A673 (cell line): Measurements from ENCODE around the gene CSF3. TPM values are rescaled to one million over a fixed set of nuclear protein-coding genes. Genes with fewer than 3 reads are reported as not detected.
"Not testable (repeated sequence)": the region's sequence is repeated elsewhere in the genome, so short reads cannot be mapped to it uniquely, and the experiment has no call there.

Experiments
- BruUV-seq: library from RNA; stranded (reverse); fragments of 400-500 nt; replicated peaks from 2 replicates; lab custom pipeline; 2021; lab: Mats Ljungman, UMichigan
- CTCF ChIA-PET: fragments of 300-600 bp; sonication (Branson Sonifier 250); formaldehyde crosslinking; loops from one replicate; lab custom pipeline; 2022; ENCODE audit warnings: antibody characterized with exemption; lab: Charles Lee
- POLR2A ChIA-PET: fragments of 300-600 bp; sonication (Branson Sonifier 250); formaldehyde crosslinking; loops from one replicate; lab custom pipeline; 2022; ENCODE audit warnings: antibody characterized with exemption; ENCODE audit not compliant: low non-redundant PET; lab: Charles Lee
- DNase-seq: peaks from one replicate; pipeline ENCODE4 v3.0.0-alpha.2; 2015; ENCODE audit warnings: low spot score
- H3K27ac ChIP-seq: fragments of 200-600 bp; sonication (generic); 2 replicates; pipeline ENCODE4 v1.5.1; 2016; ENCODE audit warnings: mixed run types, low read depth, mild to moderate bottlenecking, mixed read lengths, antibody characterized with exemption, low read length; ENCODE audit not compliant: poor library complexity, severe bottlenecking
- H3K27me3 ChIP-seq: fragments of 200-600 bp; sonication (generic); replicated peaks from 2 replicates; pipeline ENCODE4 v1.6.1; 2017; ENCODE audit warnings: mixed run types, low read depth, mild to moderate bottlenecking, mixed read lengths, antibody characterized with exemption, low read length; ENCODE audit not compliant: insufficient read depth, poor library complexity
- H3K36me3 ChIP-seq: fragments of 200-600 bp; sonication (generic); 2 replicates; pipeline ENCODE4 v1.6.1; 2016; ENCODE audit warnings: mixed run types, mild to moderate bottlenecking, mixed read lengths, antibody characterized with exemption, low read length; ENCODE audit not compliant: insufficient read depth, poor library complexity, severe bottlenecking
- H3K4me1 ChIP-seq: fragments of 200-600 bp; sonication (generic); 2 replicates; pipeline ENCODE4 v1.6.1; 2017; ENCODE audit warnings: mixed run types, mild to moderate bottlenecking, mixed read lengths, antibody characterized with exemption, low read length; ENCODE audit not compliant: insufficient read depth, poor library complexity, severe bottlenecking
- H3K4me3 ChIP-seq: fragments of 200-600 bp; sonication (generic); 2 replicates; pipeline ENCODE4 v1.5.1; 2016; ENCODE audit warnings: low read depth, mixed run types, mild to moderate bottlenecking, mixed read lengths, low read length; ENCODE audit not compliant: poor library complexity, severe bottlenecking
- H3K9me3 ChIP-seq: fragments of 200-600 bp; sonication (generic); 2 replicates; pipeline ENCODE4 v1.6.1; 2016; ENCODE audit warnings: mixed run types, low read depth, mild to moderate bottlenecking, mixed read lengths, antibody characterized with exemption, low read length; ENCODE audit not compliant: poor library complexity, severe bottlenecking
- EZH2 ChIP-seq: fragments of 200-600 bp; sonication (generic); IDR thresholded peaks from 2 replicates; pipeline ENCODE4 v1.6.1; 2017; ENCODE audit warnings: borderline replicate concordance, low read depth, mild to moderate bottlenecking, mixed read lengths, antibody characterized with exemption, low read length; ENCODE audit not compliant: poor library complexity, severe bottlenecking
- intact Hi-C: fragments of 100-400 bp; cut with micrococcal nuclease; formaldehyde crosslinking; loops from one replicate; pipeline ENCODE4 v1.10.0; 2022; ENCODE audit not compliant: unreplicated experiment
- total RNA-seq: library from RNA; stranded (reverse); gene quantifications from 2 replicates; pipeline ENCODE4 v1.2.3, GENCODE V29; 2021
- TF ChIP-seq, protein P1 (sequence below): fragments of 300-800, 200-600 bp; sonication (generic); conservative IDR thresholded peaks from 2 replicates; pipeline ENCODE4 v1.5.1; 2017; ENCODE audit warnings: low read depth, mild to moderate bottlenecking, antibody characterized with exemption, low read length, moderate library complexity, mixed read lengths

CSF3 gene
- total RNA-seq, 1 experiment from 2014 or later: not detected

DNA sequence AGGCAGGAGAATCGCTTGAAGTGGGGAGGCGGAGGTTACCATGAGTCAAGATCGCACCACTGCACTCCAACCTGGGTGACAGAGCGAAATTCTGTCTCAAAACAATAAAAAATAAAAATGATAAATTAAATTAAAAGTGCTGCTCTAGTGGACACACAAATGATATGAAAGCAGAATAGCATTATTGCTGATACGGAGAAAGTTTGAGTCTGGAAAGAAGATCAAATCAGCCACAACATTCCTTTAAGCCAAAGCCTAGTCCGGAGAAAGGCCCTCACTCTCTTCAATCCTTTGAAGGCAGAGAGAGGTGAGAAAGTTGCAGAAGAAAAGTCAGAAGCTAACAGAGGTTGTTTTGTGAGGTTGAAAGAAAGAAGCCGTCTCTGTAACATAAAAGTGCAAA is 15.1 kb upstream of the CSF3 start:
- TF ChIP-seq, protein P1, sequence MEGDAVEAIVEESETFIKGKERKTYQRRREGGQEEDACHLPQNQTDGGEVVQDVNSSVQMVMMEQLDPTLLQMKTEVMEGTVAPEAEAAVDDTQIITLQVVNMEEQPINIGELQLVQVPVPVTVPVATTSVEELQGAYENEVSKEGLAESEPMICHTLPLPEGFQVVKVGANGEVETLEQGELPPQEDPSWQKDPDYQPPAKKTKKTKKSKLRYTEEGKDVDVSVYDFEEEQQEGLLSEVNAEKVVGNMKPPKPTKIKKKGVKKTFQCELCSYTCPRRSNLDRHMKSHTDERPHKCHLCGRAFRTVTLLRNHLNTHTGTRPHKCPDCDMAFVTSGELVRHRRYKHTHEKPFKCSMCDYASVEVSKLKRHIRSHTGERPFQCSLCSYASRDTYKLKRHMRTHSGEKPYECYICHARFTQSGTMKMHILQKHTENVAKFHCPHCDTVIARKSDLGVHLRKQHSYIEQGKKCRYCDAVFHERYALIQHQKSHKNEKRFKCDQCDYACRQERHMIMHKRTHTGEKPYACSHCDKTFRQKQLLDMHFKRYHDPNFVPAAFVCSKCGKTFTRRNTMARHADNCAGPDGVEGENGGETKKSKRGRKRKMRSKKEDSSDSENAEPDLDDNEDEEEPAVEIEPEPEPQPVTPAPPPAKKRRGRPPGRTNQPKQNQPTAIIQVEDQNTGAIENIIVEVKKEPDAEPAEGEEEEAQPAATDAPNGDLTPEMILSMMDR: no peak
- TF ChIP-seq EZH2: no peak
- no peak for DNase-seq
- Histone ChIP-seq H3K4me1 (no peaks in the 10 kb centered on the region), H3K27ac (no peak overlapping the region), H3K9me3 (no peaks in the 10 kb centered on the region), H3K27me3 (no peaks in the 10 kb centered on the region), H3K4me3 (no peak overlapping the region), H3K36me3 (peaks cover 8% of the 10 kb centered on the region)
- CTCF ChIA-PET: no interaction called here
- POLR2A ChIA-PET: no interaction called here
- no TSS peak for BruUV-seq
- intact Hi-C loops: no loop called here

GRCh38 chr17:40001335-40001734 is 13.9 kb upstream of the CSF3 start:
- BruUV-seq, H3K36me3 ChIP-seq, H3K27me3 ChIP-seq, H3K4me3 ChIP-seq, CTCF ChIA-PET, H3K9me3 ChIP-seq, H3K4me1 ChIP-seq, H3K27ac ChIP-seq, intact Hi-C loops, POLR2A ChIA-PET, DNase-seq: not testable (repeated sequence)

DNA sequence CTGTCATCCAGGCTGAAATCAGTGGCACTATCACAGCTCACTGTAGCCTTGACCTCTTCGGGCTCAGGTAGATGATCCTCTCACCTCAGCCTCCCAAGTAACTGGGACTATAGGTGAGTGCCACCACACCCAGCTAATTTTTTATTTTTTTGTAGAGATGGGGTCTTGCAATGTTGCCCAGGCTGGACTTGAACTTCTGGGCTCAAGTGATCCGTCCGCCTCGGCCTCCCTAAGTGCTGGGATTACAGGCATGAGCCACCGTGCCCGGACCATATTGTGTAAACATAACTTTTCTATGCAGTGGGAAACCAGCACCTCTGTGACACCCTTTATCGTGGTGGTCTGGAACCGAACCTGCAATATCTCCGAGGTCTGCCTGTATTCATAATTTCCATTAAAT is 11.2 kb upstream of the CSF3 start:
- DNase-seq: no peak
- Histone ChIP-seq H3K9me3 (no peaks in the 10 kb centered on the region), H3K27me3 (no peaks in the 10 kb centered on the region), H3K36me3 (no peaks in the 10 kb centered on the region), H3K4me1 (no peaks in the 10 kb centered on the region), H3K27ac (no peak overlapping the region), H3K4me3 (no peak overlapping the region)
- TF ChIP-seq, protein P1: no peak
- no peak for TF ChIP-seq EZH2
- BruUV-seq: no TSS peak
- ChIA-PET POLR2A (no interaction called here), CTCF (no interaction called here)
- intact Hi-C loops: no loop called here

GRCh38 chr17:40004712-40005111 is 10.5 kb upstream of the CSF3 start:
- no peak for DNase-seq
- Histone ChIP-seq H3K9me3 (no peaks in the 10 kb centered on the region), H3K27me3 (no peaks in the 10 kb centered on the region), H3K36me3 (no peaks in the 10 kb centered on the region), H3K27ac (no peak overlapping the region), H3K4me3 (no peak overlapping the region), H3K4me1 (no peaks in the 10 kb centered on the region)
- BruUV-seq: no TSS peak
- CTCF ChIA-PET: no interaction called here
- POLR2A ChIA-PET: no interaction called here
- intact Hi-C loops: no loop called here
- TF ChIP-seq EZH2: no peak
- TF ChIP-seq, protein P1: no peak
